D721Med (cell line): ENCODE measurements around the gene GSG1L.
A peak's percentile ranks its signal among the peaks of the same experiment; 100 is the strongest.

Source experiments
- DNase-seq: peaks from one replicate; pipeline ENCODE4 v3.0.0; 2011; ENCODE audit warnings: low spot score; ENCODE audit not compliant: insufficient read length
- FAIRE-seq: peaks from 2 replicates; lab custom pipeline; 2011; peaks lifted over from hg19 to GRCh38; lab: Jason Lieb, UNC
- CTCF ChIP-seq: IDR thresholded peaks from 2 replicates; pipeline ENCODE4 v1.5.1; 2012; ENCODE audit warnings: mild to moderate bottlenecking, control low read depth; ENCODE audit not compliant: insufficient read depth; ENCODE audit errors: missing control alignments

GSG1L gene

GRCh38 chr16:27935076-27935475, 128.4 kb downstream of the GSG1L start:
- FAIRE-seq (no peak), DNase-seq (no peak)
- no peak for TF ChIP-seq CTCF

GRCh38 chr16:27932542-27933135, 130.9 kb downstream of the GSG1L start:
- no peak for FAIRE-seq
- no peak for TF ChIP-seq CTCF
- no peak for DNase-seq

GRCh38 chr16:27929818-27930217, 133.7 kb downstream of the GSG1L start:
- DNase-seq, result no peak
- no peak for FAIRE-seq
- no peak for TF ChIP-seq CTCF

GRCh38 chr16:27928542-27928941, 135.0 kb downstream of the GSG1L start:
- no peak for TF ChIP-seq CTCF
- DNase-seq, result peak; percentile 49
- peak; percentile 72 for FAIRE-seq

- DNase-seq, result no peak
- TF ChIP-seq CTCF, result no peak
- no peak for FAIRE-seq
Measured at GRCh38 chr16:27927266-27927901, 136.1 kb downstream of the GSG1L start.

- TF ChIP-seq CTCF, result no peak
- FAIRE-seq, result no peak
- no peak for DNase-seq
Measured at GRCh38 chr16:27925612-27926011, 137.9 kb downstream of the GSG1L start.

- FAIRE-seq (no peak), DNase-seq (no peak)
- TF ChIP-seq CTCF, result no peak
Measured at GRCh38 chr16:27924411-27925118, 138.9 kb downstream of the GSG1L start.
